ENCODE data around the gene TCEA3.

TCEA3 gene

GRCh38 chr1:23424293-23425192, at the start of gene TCEA3:
Gene TCEA3 (minus strand): TSS chr1:23424748. CDS start chr1:23424633, 115 bp downstream.
- H3K4me3 Mint-ChIP-seq, result peak within 1 kb of the TSS; percentile 82

GRCh38 chr1:23473037-23473800, 48.7 kb upstream of the TCEA3 start:
- Mint-ChIP-seq H3K4me3 (no peak overlapping the region), H3K27me3 (ENCODE audit: low read depth) (peaks cover 5% of the 10 kb centered on the region)

More at GRCh38 chr1:23424293-23425192, at the start of gene TCEA3:
- no peaks in the 10 kb centered on the region for H3K9me3 Mint-ChIP-seq
- H3K4me1 Mint-ChIP-seq (ENCODE audit: low read depth), result peaks cover 26% of the 10 kb centered on the region
- H3K27ac Mint-ChIP-seq, result peak within 1 kb of the TSS; percentile 63
- H3K27me3 Mint-ChIP-seq (ENCODE audit: low read depth), result peaks cover 49% of the 10 kb centered on the region
- H3K36me3 Mint-ChIP-seq (ENCODE audit: low read depth), result no peaks in the 10 kb centered on the region

GRCh38 chr1:23472351-23473036, 47.9 kb upstream of the TCEA3 start:
- H3K36me3 Mint-ChIP-seq (ENCODE audit: low read depth), result no peaks in the 10 kb centered on the region
- H3K9me3 Mint-ChIP-seq, result no peaks in the 10 kb centered on the region
- H3K4me3 Mint-ChIP-seq, result no peak overlapping the region
- H3K4me1 Mint-ChIP-seq (ENCODE audit: low read depth), result no peaks in the 10 kb centered on the region
- H3K27me3 Mint-ChIP-seq (ENCODE audit: low read depth), result peaks cover 5% of the 10 kb centered on the region
- H3K27ac Mint-ChIP-seq, result no peak overlapping the region

More at GRCh38 chr1:23473037-23473800, 48.7 kb upstream of the TCEA3 start:
- no peaks in the 10 kb centered on the region for H3K9me3 Mint-ChIP-seq
- H3K36me3 Mint-ChIP-seq (ENCODE audit: low read depth), result no peaks in the 10 kb centered on the region
- H3K4me1 Mint-ChIP-seq (ENCODE audit: low read depth), result no peaks in the 10 kb centered on the region
- H3K27ac Mint-ChIP-seq, result no peak overlapping the region

GRCh38 chr1:23471473-23472075, 47.0 kb upstream of the TCEA3 start:
- no peaks in the 10 kb centered on the region for H3K36me3 Mint-ChIP-seq (ENCODE audit: low read depth)
- no peak overlapping the region for H3K27ac Mint-ChIP-seq
- H3K4me3 Mint-ChIP-seq, result no peak overlapping the region
- peaks cover 3% of the 10 kb centered on the region for H3K27me3 Mint-ChIP-seq (ENCODE audit: low read depth)
- no peaks in the 10 kb centered on the region for H3K9me3 Mint-ChIP-seq
- H3K4me1 Mint-ChIP-seq (ENCODE audit: low read depth), result no peaks in the 10 kb centered on the region

- Mint-ChIP-seq H3K9me3 (no peaks in the 10 kb centered on the region), H3K27me3 (ENCODE audit: low read depth) (no peaks in the 10 kb centered on the region), H3K4me3 (no peak overlapping the region), H3K4me1 (ENCODE audit: low read depth) (no peaks in the 10 kb centered on the region), H3K36me3 (ENCODE audit: low read depth) (no peaks in the 10 kb centered on the region), H3K27ac (no peak overlapping the region)
Observed at GRCh38 chr1:23470282-23471070, 45.9 kb upstream of the TCEA3 start.

GRCh38 chr1:23469372-23469982, 44.9 kb upstream of the TCEA3 start:
- Mint-ChIP-seq H3K27ac (no peak overlapping the region), H3K36me3 (ENCODE audit: low read depth) (no peaks in the 10 kb centered on the region), H3K9me3 (no peaks in the 10 kb centered on the region), H3K4me1 (ENCODE audit: low read depth) (no peaks in the 10 kb centered on the region), H3K27me3 (ENCODE audit: low read depth) (no peaks in the 10 kb centered on the region), H3K4me3 (no peak overlapping the region)

- Mint-ChIP-seq H3K27ac (no peak overlapping the region), H3K4me1 (ENCODE audit: low read depth) (no peaks in the 10 kb centered on the region), H3K4me3 (no peak overlapping the region), H3K27me3 (ENCODE audit: low read depth) (no peaks in the 10 kb centered on the region), H3K36me3 (ENCODE audit: low read depth) (no peaks in the 10 kb centered on the region), H3K9me3 (no peaks in the 10 kb centered on the region)
Observed at GRCh38 chr1:23466423-23466989, 42.0 kb upstream of the TCEA3 start.

- no peak overlapping the region for H3K4me3 Mint-ChIP-seq
- H3K4me1 Mint-ChIP-seq (ENCODE audit: low read depth), result no peaks in the 10 kb centered on the region
- no peaks in the 10 kb centered on the region for H3K36me3 Mint-ChIP-seq (ENCODE audit: low read depth)
- peaks cover 12% of the 10 kb centered on the region for H3K27me3 Mint-ChIP-seq (ENCODE audit: low read depth)
- no peaks in the 10 kb centered on the region for H3K9me3 Mint-ChIP-seq
- no peak overlapping the region for H3K27ac Mint-ChIP-seq
Observed at GRCh38 chr1:23463286-23463685, 38.7 kb upstream of the TCEA3 start.

- Mint-ChIP-seq H3K27ac (no peak overlapping the region), H3K4me3 (no peak overlapping the region), H3K9me3 (no peaks in the 10 kb centered on the region), H3K27me3 (ENCODE audit: low read depth) (peaks cover 14% of the 10 kb centered on the region), H3K36me3 (ENCODE audit: low read depth) (no peaks in the 10 kb centered on the region), H3K4me1 (ENCODE audit: low read depth) (no peaks in the 10 kb centered on the region)
Observed at GRCh38 chr1:23462766-23463165, 38.2 kb upstream of the TCEA3 start.

GRCh38 chr1:23461050-23461449, 36.5 kb upstream of the TCEA3 start:
- H3K4me1 Mint-ChIP-seq (ENCODE audit: low read depth), result peaks cover 4% of the 10 kb centered on the region
- H3K27me3 Mint-ChIP-seq (ENCODE audit: low read depth), result peaks cover 15% of the 10 kb centered on the region
- no peaks in the 10 kb centered on the region for H3K36me3 Mint-ChIP-seq (ENCODE audit: low read depth)
- no peaks in the 10 kb centered on the region for H3K9me3 Mint-ChIP-seq
- no peak overlapping the region for H3K27ac Mint-ChIP-seq
- H3K4me3 Mint-ChIP-seq, result no peak overlapping the region

- no peaks in the 10 kb centered on the region for H3K36me3 Mint-ChIP-seq (ENCODE audit: low read depth)
- peaks cover 4% of the 10 kb centered on the region for H3K4me1 Mint-ChIP-seq (ENCODE audit: low read depth)
- peaks cover 15% of the 10 kb centered on the region for H3K27me3 Mint-ChIP-seq (ENCODE audit: low read depth)
- no peak overlapping the region for H3K27ac Mint-ChIP-seq
- H3K9me3 Mint-ChIP-seq, result no peaks in the 10 kb centered on the region
- H3K4me3 Mint-ChIP-seq, result no peak overlapping the region
Observed at GRCh38 chr1:23460519-23460918, 36.0 kb upstream of the TCEA3 start.

GRCh38 chr1:23459338-23459757, 34.8 kb upstream of the TCEA3 start:
- no peak overlapping the region for H3K27ac Mint-ChIP-seq
- no peaks in the 10 kb centered on the region for H3K9me3 Mint-ChIP-seq
- H3K4me1 Mint-ChIP-seq (ENCODE audit: low read depth), result peaks cover 6% of the 10 kb centered on the region
- H3K36me3 Mint-ChIP-seq (ENCODE audit: low read depth), result no peaks in the 10 kb centered on the region
- H3K4me3 Mint-ChIP-seq, result no peak overlapping the region
- H3K27me3 Mint-ChIP-seq (ENCODE audit: low read depth), result peaks cover 20% of the 10 kb centered on the region

- Mint-ChIP-seq H3K27ac (no peak overlapping the region), H3K4me3 (no peak overlapping the region), H3K27me3 (ENCODE audit: low read depth) (peaks cover 26% of the 10 kb centered on the region), H3K4me1 (ENCODE audit: low read depth) (peaks cover 9% of the 10 kb centered on the region), H3K9me3 (no peaks in the 10 kb centered on the region), H3K36me3 (ENCODE audit: low read depth) (no peaks in the 10 kb centered on the region)
Observed at GRCh38 chr1:23456226-23456625, 31.7 kb upstream of the TCEA3 start.

Measured in T-helper 1 cell treated with Interleukin-12 subunit alpha and Interleukin-12 subunit beta and Interleukin-4 antibody, amounts not matched to agents 30 μg/mL and 1 μg/mL, for 36 hours (primary cell).